Measurements from ENCODE around the gene SERPINB2.

SERPINB2 gene

DNA sequence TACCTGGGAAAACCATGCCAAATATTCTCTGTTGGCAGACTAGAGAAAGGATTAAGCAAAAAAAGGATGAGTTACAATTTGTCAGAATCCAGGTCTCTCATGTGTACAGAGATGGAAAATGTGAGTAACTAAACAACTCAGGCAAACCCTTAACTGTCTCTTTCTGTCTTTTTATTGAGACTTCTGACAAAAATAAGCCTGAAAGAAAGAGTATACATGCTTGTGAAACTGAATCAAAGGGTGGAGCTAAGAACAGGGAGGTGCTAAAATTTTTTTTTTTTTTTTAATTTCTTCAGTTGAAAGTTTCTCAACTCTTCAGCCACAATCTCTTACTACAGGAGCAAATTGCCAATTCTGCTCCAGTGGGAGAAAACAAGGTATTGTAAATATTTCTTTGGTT is 20.2 kb downstream of the SERPINB2 start, which contains the start of gene SERPINB10:
Gene SERPINB10, plus strand, starts transcription at position 295 of the 400 bp plus-strand sequence. CDS start 7,553 bp downstream, outside the sequence.
- H3K9me2 ChIP-seq (replicated peaks; ENCODE audit: low read depth, low read length) = no peaks in the 10 kb centered on the region
- H3K4me2 ChIP-seq (ENCODE audit: low read depth, low read length, poor library complexity, severe bottlenecking) = no peak within 1 kb of the TSS
- H3K4me3 ChIP-seq (ENCODE audit: low read length, poor library complexity, severe bottlenecking) = no peak within 1 kb of the TSS
- no peaks in the 10 kb centered on the region for H3K36me3 ChIP-seq (ENCODE audit: insufficient read depth, low read length)
- H3K4me1 ChIP-seq (ENCODE audit: insufficient read depth, low read length, poor library complexity, severe bottlenecking) = no peaks in the 10 kb centered on the region
- no peaks in the 10 kb centered on the region for H3F3A ChIP-seq (ENCODE audit: low read depth)
- H3K27me3 ChIP-seq (ENCODE audit: insufficient read depth, low read length, poor library complexity, severe bottlenecking) = no peaks in the 10 kb centered on the region
- H2AFZ ChIP-seq (ENCODE audit: low read length) = no peak within 1 kb of the TSS
- H4K20me1 ChIP-seq (ENCODE audit: insufficient read depth, low read length, poor library complexity, severe bottlenecking) = no peaks in the 10 kb centered on the region
- H3K9ac ChIP-seq (ENCODE audit: low read depth, low read length, poor library complexity, severe bottlenecking) = no peak within 1 kb of the TSS
- TF ChIP-seq EZH2phosphoT487 (IDR thresholded peaks at IDR 0.05; ENCODE audit: borderline replicate concordance) = no peak
- TF ChIP-seq, protein P1, sequence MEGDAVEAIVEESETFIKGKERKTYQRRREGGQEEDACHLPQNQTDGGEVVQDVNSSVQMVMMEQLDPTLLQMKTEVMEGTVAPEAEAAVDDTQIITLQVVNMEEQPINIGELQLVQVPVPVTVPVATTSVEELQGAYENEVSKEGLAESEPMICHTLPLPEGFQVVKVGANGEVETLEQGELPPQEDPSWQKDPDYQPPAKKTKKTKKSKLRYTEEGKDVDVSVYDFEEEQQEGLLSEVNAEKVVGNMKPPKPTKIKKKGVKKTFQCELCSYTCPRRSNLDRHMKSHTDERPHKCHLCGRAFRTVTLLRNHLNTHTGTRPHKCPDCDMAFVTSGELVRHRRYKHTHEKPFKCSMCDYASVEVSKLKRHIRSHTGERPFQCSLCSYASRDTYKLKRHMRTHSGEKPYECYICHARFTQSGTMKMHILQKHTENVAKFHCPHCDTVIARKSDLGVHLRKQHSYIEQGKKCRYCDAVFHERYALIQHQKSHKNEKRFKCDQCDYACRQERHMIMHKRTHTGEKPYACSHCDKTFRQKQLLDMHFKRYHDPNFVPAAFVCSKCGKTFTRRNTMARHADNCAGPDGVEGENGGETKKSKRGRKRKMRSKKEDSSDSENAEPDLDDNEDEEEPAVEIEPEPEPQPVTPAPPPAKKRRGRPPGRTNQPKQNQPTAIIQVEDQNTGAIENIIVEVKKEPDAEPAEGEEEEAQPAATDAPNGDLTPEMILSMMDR (conservative IDR thresholded peaks at IDR 0.05; ENCODE audit: low read length) = no peak
- no peaks in the 10 kb centered on the region for H3K9me3 ChIP-seq (ENCODE audit: insufficient read depth, low read depth, low read length)
- H3K79me2 ChIP-seq (ENCODE audit: insufficient read depth, low read length) = no peaks in the 10 kb centered on the region

DNA sequence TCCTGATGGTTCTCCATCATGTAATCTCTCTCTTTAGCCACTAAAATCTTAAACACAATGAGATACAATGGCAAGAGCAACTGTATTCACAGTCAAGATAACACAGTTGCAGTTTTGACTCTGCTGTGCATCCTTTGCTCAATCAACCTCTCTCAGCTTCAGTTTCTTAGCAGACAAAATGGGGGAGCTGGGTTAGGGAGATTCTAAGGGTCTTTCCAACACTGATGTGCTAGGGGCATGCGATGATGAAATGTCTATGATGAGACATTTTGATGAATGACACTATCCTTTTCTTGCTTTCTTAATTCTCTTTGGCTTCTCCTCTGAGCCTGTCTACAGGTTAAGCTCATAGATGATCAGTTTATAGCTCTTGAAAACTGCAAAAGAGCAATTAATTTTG is 21.4 kb downstream of the SERPINB2 start:
- H3K9me2 ChIP-seq (replicated peaks; ENCODE audit: low read depth, low read length) = no peaks in the 10 kb centered on the region
- no peak overlapping the region for H3K4me3 ChIP-seq (ENCODE audit: low read length, poor library complexity, severe bottlenecking)
- no peaks in the 10 kb centered on the region for H3K27me3 ChIP-seq (ENCODE audit: insufficient read depth, low read length, poor library complexity, severe bottlenecking)
- no peaks in the 10 kb centered on the region for H3K4me1 ChIP-seq (ENCODE audit: insufficient read depth, low read length, poor library complexity, severe bottlenecking)
- no peaks in the 10 kb centered on the region for H3K36me3 ChIP-seq (ENCODE audit: insufficient read depth, low read length)
- H4K20me1 ChIP-seq (ENCODE audit: insufficient read depth, low read length, poor library complexity, severe bottlenecking) = no peaks in the 10 kb centered on the region
- no peak overlapping the region for H2AFZ ChIP-seq (ENCODE audit: low read length)
- TF ChIP-seq, protein P1 (conservative IDR thresholded peaks at IDR 0.05; ENCODE audit: low read length) = no peak
- TF ChIP-seq EZH2phosphoT487 (IDR thresholded peaks at IDR 0.05; ENCODE audit: borderline replicate concordance) = no peak
- H3F3A ChIP-seq (ENCODE audit: low read depth) = no peaks in the 10 kb centered on the region
- no peaks in the 10 kb centered on the region for H3K9me3 ChIP-seq (ENCODE audit: insufficient read depth, low read depth, low read length)
- H3K9ac ChIP-seq (ENCODE audit: low read depth, low read length, poor library complexity, severe bottlenecking) = no peak overlapping the region
- H3K79me2 ChIP-seq (ENCODE audit: insufficient read depth, low read length) = no peaks in the 10 kb centered on the region
- no peak overlapping the region for H3K4me2 ChIP-seq (ENCODE audit: low read depth, low read length, poor library complexity, severe bottlenecking)

DNA sequence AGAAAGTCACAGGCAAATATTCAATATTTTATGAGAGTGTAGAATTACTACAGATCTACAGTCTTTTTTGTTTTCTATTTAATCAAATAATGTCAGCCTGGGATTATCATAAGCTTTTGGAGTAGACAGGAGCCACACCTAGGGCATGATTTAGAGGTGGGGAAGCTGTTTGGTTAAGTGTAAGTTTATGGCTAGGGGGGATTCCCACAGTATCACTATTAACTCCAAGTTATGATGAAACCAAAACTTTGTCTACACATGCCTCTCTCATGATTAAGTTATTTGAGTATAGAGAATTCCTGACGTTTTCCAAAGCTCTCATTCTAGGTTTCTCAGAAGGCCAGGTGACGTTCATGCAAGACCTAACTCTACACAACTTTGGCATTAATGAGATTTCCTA is 22.4 kb downstream of the SERPINB2 start:
- Histone ChIP-seq H3F3A (ENCODE audit: low read depth) (no peaks in the 10 kb centered on the region), H3K4me2 (ENCODE audit: low read depth, low read length, poor library complexity, severe bottlenecking) (no peak overlapping the region), H3K4me3 (ENCODE audit: low read length, poor library complexity, severe bottlenecking) (no peak overlapping the region)

DNA sequence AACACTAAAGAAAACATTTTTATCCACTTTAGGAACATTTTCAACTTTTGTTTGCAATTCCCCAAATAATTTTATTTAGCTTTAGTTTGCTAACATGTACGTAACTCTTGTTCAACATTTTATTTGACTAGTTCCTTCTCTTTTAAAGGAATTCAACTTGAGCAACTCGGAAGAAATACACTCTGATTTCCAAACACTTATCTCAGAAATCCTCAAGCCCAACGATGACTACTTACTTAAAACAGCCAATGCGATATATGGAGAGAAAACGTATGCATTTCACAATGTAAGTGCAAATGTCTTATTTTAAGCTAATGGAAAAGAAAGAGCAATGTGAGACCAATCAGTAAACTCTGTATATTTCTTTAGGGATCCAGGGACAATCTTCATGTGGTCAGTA is 30.3 kb downstream of the SERPINB2 start:
- Histone ChIP-seq H3K79me2 (ENCODE audit: insufficient read depth, low read length) (no peaks in the 10 kb centered on the region), H4K20me1 (ENCODE audit: insufficient read depth, low read length, poor library complexity, severe bottlenecking) (no peaks in the 10 kb centered on the region), H3K36me3 (ENCODE audit: insufficient read depth, low read length) (no peaks in the 10 kb centered on the region)

More for the DNA sequence above, 22.4 kb downstream of the SERPINB2 start:
- Histone ChIP-seq H2AFZ (ENCODE audit: low read length) (no peak overlapping the region), H3K9me2 (replicated peaks; ENCODE audit: low read depth, low read length) (no peaks in the 10 kb centered on the region; the same call in 1 of the 2 replicates), H3K36me3 (ENCODE audit: insufficient read depth, low read length) (no peaks in the 10 kb centered on the region), H4K20me1 (ENCODE audit: insufficient read depth, low read length, poor library complexity, severe bottlenecking) (no peaks in the 10 kb centered on the region), H3K9me3 (ENCODE audit: insufficient read depth, low read depth, low read length) (no peaks in the 10 kb centered on the region), H3K79me2 (ENCODE audit: insufficient read depth, low read length) (no peaks in the 10 kb centered on the region), H3K27me3 (ENCODE audit: insufficient read depth, low read length, poor library complexity, severe bottlenecking) (no peaks in the 10 kb centered on the region), H3K4me1 (ENCODE audit: insufficient read depth, low read length, poor library complexity, severe bottlenecking) (no peaks in the 10 kb centered on the region), H3K9ac (ENCODE audit: low read depth, low read length, poor library complexity, severe bottlenecking) (no peak overlapping the region)
- TF ChIP-seq EZH2phosphoT487 (IDR thresholded peaks at IDR 0.05; ENCODE audit: borderline replicate concordance) = no peak

More for the DNA sequence above, 30.3 kb downstream of the SERPINB2 start:
- Histone ChIP-seq H3K9me3 (ENCODE audit: insufficient read depth, low read depth, low read length) (no peaks in the 10 kb centered on the region), H3K9ac (ENCODE audit: low read depth, low read length, poor library complexity, severe bottlenecking) (no peak overlapping the region), H3K4me2 (ENCODE audit: low read depth, low read length, poor library complexity, severe bottlenecking) (no peak overlapping the region), H2AFZ (ENCODE audit: low read length) (no peak overlapping the region), H3K27me3 (ENCODE audit: insufficient read depth, low read length, poor library complexity, severe bottlenecking) (no peaks in the 10 kb centered on the region), H3K9me2 (replicated peaks; ENCODE audit: low read depth, low read length) (no peaks in the 10 kb centered on the region; the same call in 1 of the 2 replicates), H3K4me1 (ENCODE audit: insufficient read depth, low read length, poor library complexity, severe bottlenecking) (no peaks in the 10 kb centered on the region), H3F3A (ENCODE audit: low read depth) (no peaks in the 10 kb centered on the region), H3K4me3 (ENCODE audit: low read length, poor library complexity, severe bottlenecking) (no peak overlapping the region)
- TF ChIP-seq, protein P1 (conservative IDR thresholded peaks at IDR 0.05; ENCODE audit: low read length) = no peak
- no peak for TF ChIP-seq EZH2phosphoT487 (IDR thresholded peaks at IDR 0.05; ENCODE audit: borderline replicate concordance)

Measured in Loucy (cell line).